Activated CD4-positive, alpha-beta T cell treated with anti-CD3 and anti-CD28 coated beads, Interleukin-2, Interleukin-6, amounts not matched to agents 100 ng/mL and 50 ng/mL, durations not matched to agents 16 hours and 8 hours (primary cell): ENCODE measurements around the gene RASGRP2.
"Not testable (repeated sequence)": the region's sequence is repeated elsewhere in the genome, so short reads cannot be mapped to it uniquely, and the experiment has no call there.

Source experiments
- DNase-seq: peaks from one replicate; pipeline ENCODE4 v3.0.0-alpha.2; 2020

Gene RASGRP2

DNA sequence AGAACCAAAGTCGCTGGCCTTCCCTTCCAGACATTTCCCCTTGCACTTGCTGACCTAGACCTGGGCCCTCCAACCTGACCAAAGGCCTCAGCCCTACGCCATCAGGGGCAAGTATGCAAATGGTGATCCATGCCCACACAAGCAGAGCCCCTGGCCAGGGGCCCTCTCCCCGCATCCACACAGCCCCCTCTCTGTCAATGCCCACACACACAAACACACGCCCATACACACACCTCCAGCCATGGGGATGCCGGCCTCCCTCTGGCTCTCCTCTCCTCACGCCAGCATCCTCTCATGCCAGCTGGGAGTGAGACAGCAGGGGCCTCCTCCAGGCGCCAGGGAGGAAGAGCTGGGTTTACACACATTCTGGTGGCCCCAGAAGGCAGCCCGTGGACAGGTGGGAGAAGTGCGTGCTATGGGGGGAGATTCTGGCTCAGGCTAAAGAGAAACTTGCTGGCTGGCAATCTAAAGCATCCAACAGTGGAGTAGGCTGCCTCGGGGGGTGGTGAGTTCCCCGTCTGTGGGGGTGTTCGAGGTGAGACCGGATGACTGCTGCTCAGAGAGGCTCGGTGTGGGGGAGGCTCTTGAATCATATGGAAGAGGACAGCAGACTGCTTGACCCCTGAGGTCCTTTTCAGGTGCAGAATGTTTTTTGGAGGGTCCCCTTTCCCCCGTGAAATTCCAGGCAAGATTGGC is 25.7 kb downstream of the RASGRP2 start:
- DNase-seq: no peak

GRCh38 chr11:64717268-64717578 is 26.7 kb downstream of the RASGRP2 start:
- DNase-seq: no peak

DNA sequence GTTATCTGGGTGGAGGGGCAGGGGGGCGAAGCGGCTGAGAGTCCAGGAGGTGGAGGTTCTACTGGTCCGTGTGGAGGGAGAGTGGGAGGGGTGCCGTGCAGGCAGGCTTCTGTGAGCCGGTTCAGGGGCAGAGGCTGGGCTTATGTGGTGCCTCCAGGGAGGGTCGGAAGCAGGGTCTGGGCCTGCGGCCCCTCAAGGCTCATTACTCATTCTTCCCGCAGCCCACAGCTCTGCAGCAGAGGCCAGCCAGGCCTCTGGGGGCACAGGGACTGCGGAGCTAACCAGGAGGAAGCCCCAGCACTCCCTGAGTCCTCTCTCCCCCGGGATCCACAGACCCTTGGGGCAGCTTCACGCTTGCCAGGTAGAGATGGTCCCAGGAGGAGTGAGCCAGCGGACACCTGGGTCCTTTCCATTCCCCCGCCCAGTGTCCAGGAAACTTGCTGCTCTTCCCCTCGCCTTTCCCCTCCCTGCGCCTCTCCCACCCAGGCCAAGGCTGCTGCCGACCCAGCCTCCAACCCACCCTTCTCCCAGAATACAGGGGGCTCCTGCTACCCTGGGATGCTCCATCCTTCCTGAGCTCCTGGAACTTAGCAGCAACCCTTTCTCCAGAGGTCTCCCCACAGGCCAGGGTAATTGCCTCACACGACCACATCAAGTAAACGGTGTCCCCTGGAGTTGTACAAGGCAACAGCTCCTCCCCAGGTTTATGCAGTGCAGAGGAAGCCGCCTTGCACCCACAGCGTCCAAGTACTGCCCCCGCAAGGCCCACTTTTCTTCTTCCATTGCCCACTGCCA is 27.3 kb downstream of the RASGRP2 start:
- no peak for DNase-seq

GRCh38 chr11:64715756-64716472 is 28.0 kb downstream of the RASGRP2 start:
- no peak for DNase-seq

- no peak for DNase-seq
Observed at GRCh38 chr11:64715110-64715509, 28.8 kb downstream of the RASGRP2 start.

- no peak for DNase-seq
Observed at GRCh38 chr11:64714666-64715065, 29.3 kb downstream of the RASGRP2 start.

- no peak for DNase-seq
Observed at GRCh38 chr11:64713781-64714363, 30.1 kb downstream of the RASGRP2 start.

DNA sequence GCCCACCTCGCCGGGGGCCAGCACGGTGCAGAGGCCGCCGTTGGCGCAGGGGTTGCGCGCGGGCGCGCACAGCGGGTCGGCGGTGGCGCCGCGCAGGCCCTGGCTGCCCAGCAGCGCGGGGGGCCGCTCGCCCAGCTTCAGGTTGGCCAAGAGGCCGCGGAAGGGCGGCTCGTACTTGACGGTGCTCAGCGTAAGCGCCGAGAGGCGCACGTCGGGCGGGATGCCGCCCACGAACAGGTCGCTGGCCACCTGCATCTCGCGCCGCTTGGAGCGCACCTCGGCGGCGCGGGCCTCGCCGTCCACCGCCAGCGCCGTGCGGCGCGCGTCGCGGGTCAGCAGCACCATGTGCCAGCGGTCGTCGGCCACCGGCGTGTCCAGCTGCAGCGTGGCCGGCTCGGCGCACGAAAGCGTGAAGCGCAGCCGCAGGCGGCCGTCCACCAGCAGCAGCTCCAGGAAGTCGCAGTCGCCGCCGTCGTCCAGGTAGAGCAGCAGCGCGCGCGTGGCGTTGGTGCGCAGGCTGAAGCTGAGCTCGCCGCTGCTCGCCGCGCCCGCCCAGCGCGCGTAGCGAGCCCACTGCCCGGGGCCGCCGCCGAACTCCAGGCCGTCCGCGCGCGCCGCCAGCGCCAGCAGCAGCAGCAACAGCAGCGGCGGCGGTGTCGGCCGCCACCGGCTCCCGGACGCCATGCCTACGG is 30.8 kb downstream of the RASGRP2 start:
- no peak for DNase-seq

GRCh38 chr11:64712430-64713015 is 31.4 kb downstream of the RASGRP2 start:
- DNase-seq: no peak

DNA sequence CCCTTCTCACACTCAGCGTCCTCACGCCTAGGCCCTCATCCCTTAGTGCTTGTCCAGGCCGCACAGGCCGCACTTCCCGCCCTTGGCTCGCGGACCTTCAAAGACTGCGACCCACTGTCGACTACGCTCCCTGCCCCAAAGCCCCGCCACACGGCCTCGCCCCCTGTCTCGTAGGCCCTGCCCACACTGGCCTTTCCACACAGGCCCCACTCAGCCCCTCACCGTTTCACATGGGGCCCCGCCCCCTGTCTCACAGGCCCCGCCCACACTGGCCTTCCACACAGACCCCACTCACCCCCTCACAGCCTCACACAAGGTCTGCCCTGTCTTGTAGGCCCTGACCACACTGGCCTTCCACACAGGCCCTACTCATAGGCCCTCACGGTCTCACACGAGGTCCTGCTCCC is 32.0 kb downstream of the RASGRP2 start:
- DNase-seq: no peak

DNA sequence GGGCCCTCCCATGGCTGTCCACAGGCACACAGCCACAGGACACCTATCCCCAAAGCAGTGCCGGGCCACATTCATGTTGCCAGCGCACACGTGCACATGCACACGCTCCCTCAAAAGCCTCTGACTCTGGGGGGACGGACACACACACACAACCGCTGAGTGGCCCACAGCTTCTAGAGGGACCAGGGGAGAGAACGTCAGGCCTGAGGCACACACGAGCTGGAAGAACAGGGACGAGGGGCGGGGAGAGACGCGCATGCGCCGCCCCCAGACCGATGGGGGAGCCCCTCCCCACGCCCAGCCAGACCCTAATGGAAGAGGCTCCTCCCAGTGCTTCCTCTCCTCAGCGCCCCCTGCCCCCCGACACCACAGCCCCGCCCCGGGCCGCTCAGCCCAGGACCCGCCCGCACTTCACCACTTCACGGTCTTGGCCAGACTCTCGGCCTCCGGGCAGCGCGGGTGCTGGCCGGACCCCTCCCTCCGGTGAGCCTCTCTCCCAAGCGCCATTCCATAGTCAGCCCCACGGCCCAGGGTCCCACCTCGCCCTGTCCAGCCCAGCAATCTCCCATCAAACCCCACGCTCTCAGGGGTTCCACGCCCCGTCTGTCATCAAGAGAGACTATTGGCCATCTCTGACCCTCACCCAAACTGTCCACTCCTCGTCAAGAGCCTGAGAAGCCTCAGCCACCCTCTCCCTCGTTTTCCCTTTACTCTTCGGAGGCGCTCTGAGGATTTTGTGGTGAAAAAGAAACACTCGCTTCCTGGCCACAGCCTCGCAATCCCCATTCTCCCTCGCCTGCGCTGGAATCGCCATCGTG is 32.6 kb downstream of the RASGRP2 start:
- no peak for DNase-seq

- DNase-seq: no peak
Observed at GRCh38 chr11:64710418-64711137, 33.4 kb downstream of the RASGRP2 start.

DNA sequence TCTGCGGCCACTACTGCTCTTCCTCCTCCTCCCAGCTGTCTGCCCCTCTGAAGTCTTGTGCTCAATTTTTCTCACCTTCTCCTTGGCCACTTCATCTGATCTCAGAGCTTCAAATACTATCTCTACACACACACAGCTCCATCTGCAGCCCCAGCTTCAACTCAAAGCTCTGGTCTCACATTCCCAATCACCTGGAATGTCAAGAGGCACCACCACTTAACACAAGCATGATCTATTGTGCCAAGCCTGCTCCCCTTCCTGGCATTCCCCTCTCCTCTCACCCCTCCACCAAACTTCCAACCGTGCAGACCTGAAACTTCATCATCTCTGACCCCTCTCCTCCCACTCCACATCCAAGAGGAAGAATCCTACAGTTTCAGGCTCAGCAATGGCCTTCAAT is 38.4 kb downstream of the RASGRP2 start:
- DNase-seq: no peak

DNA sequence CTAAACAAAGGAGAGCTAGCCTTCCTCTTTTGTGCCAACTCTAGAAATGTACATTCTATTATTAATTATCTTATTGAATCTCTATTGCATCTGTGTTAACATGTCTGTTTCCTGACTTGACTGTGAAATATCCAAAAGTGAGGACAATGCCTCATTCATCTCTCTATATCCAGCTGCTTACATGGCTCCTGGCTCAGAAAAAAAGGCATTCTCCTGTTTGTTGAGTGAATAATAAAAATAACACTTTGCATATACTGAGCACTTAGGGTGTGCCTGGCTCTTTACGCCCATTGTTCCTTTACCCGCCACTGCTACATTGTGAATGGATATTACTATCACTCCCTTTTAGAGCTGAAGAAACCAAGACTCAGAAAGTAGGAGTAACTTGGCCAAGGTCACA is 40.9 kb downstream of the RASGRP2 start:
- no peak for DNase-seq

- not testable (repeated sequence) for DNase-seq
Observed at GRCh38 chr11:64701956-64702355, 42.0 kb downstream of the RASGRP2 start.

DNA sequence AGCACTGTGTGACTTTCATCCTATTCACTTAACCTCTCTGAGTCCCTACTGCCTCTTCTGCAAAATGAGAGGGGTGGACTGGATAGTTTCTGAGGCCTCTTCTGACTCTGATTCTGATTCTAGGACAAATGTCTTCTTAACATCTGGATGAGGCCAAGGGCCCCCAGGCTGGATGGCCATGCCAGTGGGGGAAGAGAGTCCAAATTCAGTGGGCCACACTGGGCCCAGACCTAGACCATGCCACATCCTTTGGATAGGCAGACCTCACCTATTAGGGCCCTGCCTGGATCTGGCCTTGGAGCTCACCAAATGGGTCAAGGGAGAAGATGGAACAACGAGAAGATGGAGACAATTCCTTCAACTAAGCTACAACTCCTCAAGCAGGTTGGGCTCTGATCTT is 45.5 kb downstream of the RASGRP2 start:
- DNase-seq: no peak

GRCh38 chr11:64697663-64698375 is 46.1 kb downstream of the RASGRP2 start:
- DNase-seq: no peak

DNA sequence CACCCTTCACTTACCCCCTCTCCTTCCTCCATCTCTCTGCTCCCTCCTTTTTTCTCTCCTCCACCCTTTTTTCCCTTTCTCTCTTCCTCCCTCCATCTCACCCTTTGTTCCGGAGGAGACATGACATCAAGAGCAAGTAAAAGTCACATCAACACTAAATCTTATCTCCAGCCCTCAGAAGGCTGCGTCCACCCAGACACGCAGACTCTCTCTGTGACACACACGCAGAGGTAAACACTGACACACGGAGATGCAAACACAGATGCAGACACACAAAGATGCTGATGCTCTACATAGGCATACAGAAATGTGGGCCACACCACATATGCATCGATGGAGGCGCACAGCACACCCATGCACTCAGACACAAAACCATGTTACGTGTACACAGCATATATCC is 47.9 kb downstream of the RASGRP2 start:
- no peak for DNase-seq

GRCh38 chr11:64695548-64695947 is 48.4 kb downstream of the RASGRP2 start:
- DNase-seq: no peak

DNA sequence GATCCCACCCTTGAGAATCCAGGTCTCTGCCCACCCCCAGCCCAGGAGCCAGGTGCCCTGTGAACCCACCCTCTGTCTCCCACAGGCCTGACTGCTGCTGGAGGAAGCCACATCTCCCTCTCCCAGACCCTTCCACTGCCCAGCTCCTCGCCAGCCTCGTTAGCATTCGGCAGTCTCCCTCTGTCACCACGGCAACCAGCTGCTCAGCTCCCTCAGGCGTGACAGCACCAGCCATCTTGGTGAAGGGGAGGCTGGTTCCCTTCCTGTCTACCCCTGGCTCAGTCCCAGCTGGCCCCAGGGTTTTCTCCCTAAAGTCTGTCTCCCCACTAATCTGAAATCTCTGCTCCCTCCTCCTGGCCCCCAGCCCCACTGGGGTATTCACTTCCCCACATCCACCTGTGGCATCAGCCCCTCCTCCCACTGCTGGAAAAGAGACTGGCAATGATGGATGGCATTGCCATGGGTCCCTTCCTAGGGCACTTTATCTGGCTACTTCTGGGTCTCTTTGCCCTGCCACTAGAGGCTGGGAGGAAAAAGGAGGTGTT is 49.0 kb downstream of the RASGRP2 start:
- DNase-seq: no peak
